AG10803 (cell line): ENCODE results near the gene WWTR1.

Experiments
- DNase-seq: peaks from one replicate; pipeline ENCODE4 v3.0.0; 2010; ENCODE audit warnings: low read depth
- H3K4me3 ChIP-seq: 2 replicates; pipeline ENCODE4 v1.5.1; 2011; ENCODE audit warnings: mild to moderate bottlenecking, low read length, control low read depth
- CTCF ChIP-seq: conservative IDR thresholded peaks from 2 replicates; pipeline ENCODE4 v1.5.1; 2011; ENCODE audit warnings: mild to moderate bottlenecking, low read length, control low read depth, inconsistent platforms

Gene WWTR1

GRCh38 chr3:149536429-149536828 is 121.4 kb downstream of the WWTR1 start:
- H3K4me3 ChIP-seq, result no peak overlapping the region
- no peak for TF ChIP-seq CTCF
- peak; percentile 64 for DNase-seq

- no peak for DNase-seq
- H3K4me3 ChIP-seq, result peak overlapping the region; percentile 38
- no peak for TF ChIP-seq CTCF
These were observed 122.5 kb downstream of the WWTR1 start for GRCh38 chr3:149535333-149535685.

- peak; percentile 79 for DNase-seq
- H3K4me3 ChIP-seq, result peak overlapping the region; percentile 38
- no peak for TF ChIP-seq CTCF
These were observed 123.0 kb downstream of the WWTR1 start for GRCh38 chr3:149534671-149535332.

GRCh38 chr3:149534082-149534481 is 123.7 kb downstream of the WWTR1 start:
- DNase-seq, result no peak
- no peak for TF ChIP-seq CTCF
- H3K4me3 ChIP-seq, result no peak overlapping the region

- H3K4me3 ChIP-seq, result 0 out of 2 replicates have a peak overlapping the region, but pooled peaks have one; percentile 13
- no peak for TF ChIP-seq CTCF
These were observed 125.2 kb downstream of the WWTR1 start for GRCh38 chr3:149532489-149533180.

GRCh38 chr3:149529099-149529498 is 128.7 kb downstream of the WWTR1 start:
- TF ChIP-seq CTCF, result no peak
- DNase-seq, result no peak
- H3K4me3 ChIP-seq, result no peak overlapping the region

More at GRCh38 chr3:149532489-149533180, 125.2 kb downstream of the WWTR1 start:
- DNase-seq, result no peak

GRCh38 chr3:149528340-149528650 is 129.5 kb downstream of the WWTR1 start:
- no peak overlapping the region for H3K4me3 ChIP-seq
- no peak for TF ChIP-seq CTCF
- DNase-seq, result no peak
